Stimulated activated CD8-positive, alpha-beta memory T cell treated with anti-CD3 and anti-CD28 coated beads, Interleukin-12 subunit alpha, Interleukin-12 subunit beta, amount 100 ng/mL, for 4 hours (primary cell): Measurements from ENCODE around the gene C4B.
"Not testable (repeated sequence)": the region's sequence is repeated elsewhere in the genome, so short reads cannot be mapped to it uniquely, and the experiment has no call there.

Experiments used
- DNase-seq: peaks from one replicate; pipeline ENCODE4 v3.0.0-alpha.2; 2020; ENCODE audit warnings: low read depth

C4B gene

GRCh38 chr6:31981744-31982143, 32.9 kb upstream of the C4B start, which contains the start of gene C4A:
Gene C4A, plus strand, starts transcription at chr6:31982057. Its CDS starts 51 bp downstream, at chr6:31982108.
- not testable (repeated sequence) for DNase-seq

GRCh38 chr6:31989363-31989762, 25.2 kb upstream of the C4B start:
- not testable (repeated sequence) for DNase-seq

GRCh38 chr6:31994421-31994820, 20.2 kb upstream of the C4B start:
- not testable (repeated sequence) for DNase-seq

- DNase-seq = not testable (repeated sequence)
These were observed 18.2 kb upstream of the C4B start for GRCh38 chr6:31996385-31996784.

- not testable (repeated sequence) for DNase-seq
These were observed 11.9 kb upstream of the C4B start for GRCh38 chr6:32002546-32003268.

- DNase-seq = not testable (repeated sequence)
These were observed 11.3 kb upstream of the C4B start for GRCh38 chr6:32003301-32003700.

GRCh38 chr6:32004393-32004792, 10.2 kb upstream of the C4B start:
- DNase-seq = not testable (repeated sequence)

- DNase-seq = not testable (repeated sequence)
These were observed 9.6 kb upstream of the C4B start for GRCh38 chr6:32004864-32005537.

GRCh38 chr6:32005538-32005880, 9.1 kb upstream of the C4B start:
- not testable (repeated sequence) for DNase-seq

- not testable (repeated sequence) for DNase-seq
These were observed 8.5 kb upstream of the C4B start for GRCh38 chr6:32005991-32006529.

- not testable (repeated sequence) for DNase-seq
These were observed 7.5 kb upstream of the C4B start for GRCh38 chr6:32007086-32007485.

GRCh38 chr6:32008037-32008436, 6.6 kb upstream of the C4B start:
- DNase-seq = not testable (repeated sequence)

GRCh38 chr6:32008616-32009015, 6.0 kb upstream of the C4B start:
- DNase-seq = not testable (repeated sequence)

- not testable (repeated sequence) for DNase-seq
These were observed 5.1 kb upstream of the C4B start for GRCh38 chr6:32009537-32009936.

- not testable (repeated sequence) for DNase-seq
These were observed 3.6 kb upstream of the C4B start for GRCh38 chr6:32010856-32011530.

GRCh38 chr6:32012941-32013617, 1.5 kb upstream of the C4B start:
- not testable (repeated sequence) for DNase-seq

- DNase-seq = not testable (repeated sequence)
These were observed 857 bp upstream of the C4B start for GRCh38 chr6:32013738-32014137.

GRCh38 chr6:32022100-32022499, 7.5 kb downstream of the C4B start:
- not testable (repeated sequence) for DNase-seq

- DNase-seq = not testable (repeated sequence)
These were observed 14.0 kb downstream of the C4B start for GRCh38 chr6:32028631-32029030.

GRCh38 chr6:32029553-32029952, 15.0 kb downstream of the C4B start:
- not testable (repeated sequence) for DNase-seq

GRCh38 chr6:32035283-32036013, 20.9 kb downstream of the C4B start:
- not testable (repeated sequence) for DNase-seq
